Endodermal cell (in vitro differentiated cells): ENCODE results near the gene EZR. TPM values are rescaled to one million over a fixed set of nuclear protein-coding genes. Genes with fewer than 3 reads are reported as not detected.

Experiments used
- DNase-seq: peaks from one replicate; pipeline ENCODE4 v3.0.0-alpha.2; 2017
- H3K27ac ChIP-seq: 2 replicates; pipeline ENCODE4 v1.5.1; 2013; ENCODE audit warnings: mild to moderate bottlenecking, low read depth, low read length, moderate library complexity
- H3K27me3 ChIP-seq: 2 replicates; pipeline ENCODE4 v1.6.1; 2013; ENCODE audit warnings: mild to moderate bottlenecking, low read length, moderate library complexity; ENCODE audit not compliant: insufficient read depth, control insufficient read depth, poor library complexity, severe bottlenecking
- H3K36me3 ChIP-seq: 2 replicates; pipeline ENCODE4 v1.7.0; 2013; ENCODE audit warnings: mild to moderate bottlenecking, low read length, moderate library complexity; ENCODE audit not compliant: control insufficient read depth, insufficient read depth
- H3K4me1 ChIP-seq: one replicate; pipeline ENCODE4 v1.7.0; 2013; ENCODE audit warnings: low read length; ENCODE audit not compliant: control insufficient read depth, insufficient read depth
- H3K4me3 ChIP-seq: 2 replicates; pipeline ENCODE4 v1.5.1; 2013; ENCODE audit warnings: mild to moderate bottlenecking, low read length, moderate library complexity
- H3K9ac ChIP-seq: 2 replicates; pipeline ENCODE4 v1.6.1; 2013; ENCODE audit warnings: mild to moderate bottlenecking, low read length, moderate library complexity; ENCODE audit not compliant: poor library complexity, severe bottlenecking; ENCODE audit errors: extremely low read depth
- H3K9me3 ChIP-seq: 2 replicates; pipeline ENCODE4 v1.6.1; 2013; ENCODE audit warnings: mild to moderate bottlenecking, low read length, moderate library complexity; ENCODE audit not compliant: control insufficient read depth
- H3K27ac Mint-ChIP-seq: 2 replicates; pipeline ENCODE4 v1.8.0; 2020; ENCODE audit warnings: mixed read lengths
- H3K27me3 Mint-ChIP-seq: 2 replicates; pipeline ENCODE4 v1.8.0; 2021; ENCODE audit warnings: mild to moderate bottlenecking, mixed read lengths; ENCODE audit not compliant: insufficient read depth
- H3K36me3 Mint-ChIP-seq: 2 replicates; pipeline ENCODE4 v1.8.0; 2020; ENCODE audit warnings: low read depth, mixed read lengths
- H3K4me1 Mint-ChIP-seq: 2 replicates; pipeline ENCODE4 v1.8.0; 2020; ENCODE audit warnings: mixed read lengths
- H3K4me3 Mint-ChIP-seq: 2 replicates; pipeline ENCODE4 v1.8.0; 2020; ENCODE audit warnings: mild to moderate bottlenecking, moderate library complexity, mixed read lengths
- H3K9me3 Mint-ChIP-seq: 2 replicates; pipeline ENCODE4 v1.8.0; 2020; ENCODE audit warnings: mild to moderate bottlenecking, mixed read lengths
- WGBS, 2 experiments: methylation state at CpG; one replicate each; pipeline versions ENCODE4 v1.1.5 to v1.1.7; 2013; ENCODE audit warnings: missing lambda C conversion rate in 2 of 2, mixed read lengths in 1 of 2; ENCODE audit not compliant: insufficient coverage in 1 of 2, insufficient read length in 1 of 2; 5-methylcytosine and 5-hydroxymethylcytosine counted together
- total RNA-seq, 2 donors: library from RNA; stranded (reverse); fragmentation: NEBNext Ultra II Directional in 1 of 2; extraction: Animal tissue kit (Norgen Biotek cat#: 25700) in 1 of 2; gene quantifications; 2 replicates in 1 of 2; 3 replicates in 1 of 2; pipeline ENCODE4 v1.2.1, GENCODE V29; 2021
- TF ChIP-seq, protein P1 (sequence below): fragments of 200-600 bp; sonication (generic); conservative IDR thresholded peaks from 2 replicates; pipeline ENCODE4 v1.5.0; 2021; ENCODE audit warnings: antibody characterized with exemption, mild to moderate bottlenecking

Gene EZR
- total RNA-seq, 2 donors from 2014 or later, result 145 to 209 TPM

- Mint-ChIP-seq H3K9me3 (no peaks in the 10 kb centered on the region), H3K4me1 (peaks cover 13% of the 10 kb centered on the region), H3K36me3 (peaks cover 96% of the 10 kb centered on the region), H3K4me3 (no peak overlapping the region), H3K27me3 (no peaks in the 10 kb centered on the region), H3K27ac (no peak overlapping the region)
- Histone ChIP-seq H3K9ac (no peak overlapping the region), H3K9me3 (no peaks in the 10 kb centered on the region), H3K4me3 (no peak overlapping the region), H3K36me3 (peaks cover 99% of the 10 kb centered on the region), H3K27me3 (no peaks in the 10 kb centered on the region), H3K4me1 (peaks cover 10% of the 10 kb centered on the region), H3K27ac (no peak overlapping the region)
- DNase-seq, result no peak
- TF ChIP-seq, protein P1, sequence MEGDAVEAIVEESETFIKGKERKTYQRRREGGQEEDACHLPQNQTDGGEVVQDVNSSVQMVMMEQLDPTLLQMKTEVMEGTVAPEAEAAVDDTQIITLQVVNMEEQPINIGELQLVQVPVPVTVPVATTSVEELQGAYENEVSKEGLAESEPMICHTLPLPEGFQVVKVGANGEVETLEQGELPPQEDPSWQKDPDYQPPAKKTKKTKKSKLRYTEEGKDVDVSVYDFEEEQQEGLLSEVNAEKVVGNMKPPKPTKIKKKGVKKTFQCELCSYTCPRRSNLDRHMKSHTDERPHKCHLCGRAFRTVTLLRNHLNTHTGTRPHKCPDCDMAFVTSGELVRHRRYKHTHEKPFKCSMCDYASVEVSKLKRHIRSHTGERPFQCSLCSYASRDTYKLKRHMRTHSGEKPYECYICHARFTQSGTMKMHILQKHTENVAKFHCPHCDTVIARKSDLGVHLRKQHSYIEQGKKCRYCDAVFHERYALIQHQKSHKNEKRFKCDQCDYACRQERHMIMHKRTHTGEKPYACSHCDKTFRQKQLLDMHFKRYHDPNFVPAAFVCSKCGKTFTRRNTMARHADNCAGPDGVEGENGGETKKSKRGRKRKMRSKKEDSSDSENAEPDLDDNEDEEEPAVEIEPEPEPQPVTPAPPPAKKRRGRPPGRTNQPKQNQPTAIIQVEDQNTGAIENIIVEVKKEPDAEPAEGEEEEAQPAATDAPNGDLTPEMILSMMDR, result no peak
- 96% methylated on average over 12 of the region's 12 CpGs for WGBS, 2 experiments
Observed at GRCh38 chr6:158785036-158785435, 34.1 kb downstream of the EZR start.

- TF ChIP-seq, protein P1, result no peak
- Histone ChIP-seq H3K4me3 (no peak overlapping the region), H3K9me3 (no peaks in the 10 kb centered on the region), H3K9ac (no peak overlapping the region), H3K27ac (no peak overlapping the region), H3K4me1 (peaks cover 10% of the 10 kb centered on the region), H3K36me3 (peaks cover 98% of the 10 kb centered on the region), H3K27me3 (no peaks in the 10 kb centered on the region)
- Mint-ChIP-seq H3K4me3 (no peak overlapping the region), H3K36me3 (peaks cover 95% of the 10 kb centered on the region), H3K9me3 (no peaks in the 10 kb centered on the region), H3K27me3 (no peaks in the 10 kb centered on the region), H3K27ac (peak overlapping the region; percentile 58), H3K4me1 (peaks cover 13% of the 10 kb centered on the region)
- WGBS, 2 experiments, result 82 to 98% methylated on average over 5 to 6 of the region's 6 CpGs
- DNase-seq, result no peak
Observed at GRCh38 chr6:158784505-158784904, 34.7 kb downstream of the EZR start.

- H3K9me3 Mint-ChIP-seq, result no peaks in the 10 kb centered on the region
- Histone ChIP-seq H3K9ac (no peak overlapping the region), H3K4me3 (no peak overlapping the region), H3K4me1 (peaks cover 10% of the 10 kb centered on the region), H3K36me3 (peaks cover 96% of the 10 kb centered on the region), H3K27me3 (no peaks in the 10 kb centered on the region), H3K27ac (no peak overlapping the region), H3K9me3 (no peaks in the 10 kb centered on the region)
- H3K27me3 Mint-ChIP-seq, result no peaks in the 10 kb centered on the region
- DNase-seq, result no peak
- H3K27ac Mint-ChIP-seq, result peak overlapping the region; percentile 73
- H3K4me1 Mint-ChIP-seq, result peaks cover 17% of the 10 kb centered on the region
- no peak overlapping the region for H3K4me3 Mint-ChIP-seq
- 93 to 96% methylated on average over 4 to 5 of the region's 5 CpGs for WGBS, 2 experiments
- peaks cover 94% of the 10 kb centered on the region for H3K36me3 Mint-ChIP-seq
- TF ChIP-seq, protein P1, result no peak
Observed at GRCh38 chr6:158783851-158784250, 35.3 kb downstream of the EZR start.
